Middle frontal gyrus (tissue), 1 donor: Measurements from ENCODE around the gene BLCAP.

ENCODE experiments used
- DNase-seq: peaks from one replicate; pipeline ENCODE4 v3.0.0-alpha.2; 2015; ENCODE audit warnings: low spot score; ENCODE audit errors: extremely low spot score

The BLCAP gene

GRCh38 chr20:37529968-37530600, 2.4 kb upstream of the BLCAP start:
- no peak for DNase-seq

GRCh38 chr20:37529214-37529967, 1.7 kb upstream of the BLCAP start:
- DNase-seq: no peak

GRCh38 chr20:37528446-37529213, 954 bp upstream of the BLCAP start:
- no peak for DNase-seq

- no peak for DNase-seq
Measured at GRCh38 chr20:37526839-37527637, 638 bp downstream of the BLCAP start.

GRCh38 chr20:37526238-37526838, 1.3 kb downstream of the BLCAP start:
- no peak for DNase-seq

- no peak for DNase-seq
Measured at GRCh38 chr20:37525810-37526209, 1.9 kb downstream of the BLCAP start.

- no peak for DNase-seq
Measured at GRCh38 chr20:37524859-37525708, 2.6 kb downstream of the BLCAP start.

GRCh38 chr20:37523911-37524700, 3.6 kb downstream of the BLCAP start:
- DNase-seq: no peak

GRCh38 chr20:37523012-37523391, 4.7 kb downstream of the BLCAP start:
- no peak for DNase-seq

- no peak for DNase-seq
Measured at GRCh38 chr20:37522260-37523011, 5.2 kb downstream of the BLCAP start.

- DNase-seq: no peak
Measured at GRCh38 chr20:37521061-37521771, 6.5 kb downstream of the BLCAP start, which contains the start of gene NNAT. Gene NNAT, plus strand, starts transcription at chr20:37521250. Its CDS starts 82 bp downstream, at chr20:37521332.

- no peak for DNase-seq
Measured at GRCh38 chr20:37520419-37520955, 7.2 kb downstream of the BLCAP start.

GRCh38 chr20:37519508-37520418, 7.9 kb downstream of the BLCAP start:
- DNase-seq: no peak

GRCh38 chr20:37518606-37519507, 8.8 kb downstream of the BLCAP start:
- no peak for DNase-seq

- DNase-seq: no peak
Measured at GRCh38 chr20:37518059-37518458, 9.6 kb downstream of the BLCAP start.
